ENCODE measurements around the gene ATF4.

The ATF4 gene

DNA sequence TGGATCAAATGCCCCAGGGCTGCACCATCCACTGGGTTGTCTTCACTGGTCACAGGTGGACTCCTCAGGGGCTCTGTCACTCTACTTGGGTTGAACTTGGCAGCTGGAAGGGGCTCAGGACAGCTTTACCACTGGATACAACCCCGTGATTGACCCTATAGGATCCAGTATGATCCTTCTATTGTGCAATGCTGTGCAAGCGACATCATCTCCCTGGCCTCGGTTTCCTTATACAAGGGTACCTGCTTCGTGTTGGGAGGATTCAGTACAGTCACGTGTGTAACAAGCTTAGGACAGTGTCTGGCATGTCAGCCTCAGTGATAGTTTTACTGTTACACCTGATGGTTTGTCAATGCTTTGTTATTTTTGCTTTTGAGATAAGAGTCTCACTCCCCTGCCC, 38.8 kb upstream of the ATF4 start:
- no peaks in the 10 kb centered on the region for H3K9me3 ChIP-seq (ENCODE audit: control insufficient read depth, insufficient read depth, low read length)
- no peaks in the 10 kb centered on the region; the same call in 1 of the 2 replicates for H3K36me3 ChIP-seq (ENCODE audit: insufficient read depth, low read length)
- no peaks in the 10 kb centered on the region for H3K4me1 ChIP-seq (ENCODE audit: insufficient read depth, low read length)
- no peak overlapping the region for H3K9ac ChIP-seq (ENCODE audit: low read depth, low read length)

DNA sequence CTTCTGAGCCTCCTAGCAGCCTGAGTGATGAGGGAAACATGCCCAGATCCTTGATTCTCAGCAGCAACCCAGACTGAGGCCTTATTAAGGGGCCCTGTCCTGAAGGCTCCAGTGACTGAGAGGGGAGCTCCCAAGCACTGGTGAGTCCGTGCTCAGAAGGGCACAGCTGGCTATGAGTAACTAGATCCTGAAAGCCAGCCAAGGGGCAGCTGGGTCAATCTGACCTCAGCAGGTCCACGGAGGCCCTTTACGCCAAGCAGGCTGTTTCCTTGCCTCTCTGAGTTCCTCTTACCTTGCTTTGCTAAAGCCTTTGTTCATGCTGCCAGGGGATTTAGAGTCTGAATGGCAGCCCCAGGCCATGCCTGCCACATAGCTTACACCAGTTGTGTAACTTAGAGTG, 37.6 kb upstream of the ATF4 start:
- H3K9me3 ChIP-seq (ENCODE audit: control insufficient read depth, insufficient read depth, low read length) = no peaks in the 10 kb centered on the region
- H3K36me3 ChIP-seq (ENCODE audit: insufficient read depth, low read length) = no peaks in the 10 kb centered on the region; the same call in 1 of the 2 replicates
- H3K4me1 ChIP-seq (ENCODE audit: insufficient read depth, low read length) = no peaks in the 10 kb centered on the region
- H3K9ac ChIP-seq (ENCODE audit: low read depth, low read length) = no peak overlapping the region

GRCh38 chr22:39486951-39487825, 33.2 kb upstream of the ATF4 start:
- Histone ChIP-seq H3K9ac (ENCODE audit: low read depth, low read length) (no peak overlapping the region), H3K4me1 (ENCODE audit: insufficient read depth, low read length) (no peaks in the 10 kb centered on the region; the same call in 1 of the 2 replicates), H3K9me3 (ENCODE audit: control insufficient read depth, insufficient read depth, low read length) (no peaks in the 10 kb centered on the region), H3K36me3 (ENCODE audit: insufficient read depth, low read length) (no peaks in the 10 kb centered on the region)

- no peaks in the 10 kb centered on the region; the same call in 1 of the 2 replicates for H3K4me1 ChIP-seq (ENCODE audit: insufficient read depth, low read length)
- no peaks in the 10 kb centered on the region for H3K9me3 ChIP-seq (ENCODE audit: control insufficient read depth, insufficient read depth, low read length)
- H3K9ac ChIP-seq (ENCODE audit: low read depth, low read length) = no peak overlapping the region
- no peaks in the 10 kb centered on the region for H3K36me3 ChIP-seq (ENCODE audit: insufficient read depth, low read length)
These were observed 32.4 kb upstream of the ATF4 start for GRCh38 chr22:39487826-39488520.

DNA sequence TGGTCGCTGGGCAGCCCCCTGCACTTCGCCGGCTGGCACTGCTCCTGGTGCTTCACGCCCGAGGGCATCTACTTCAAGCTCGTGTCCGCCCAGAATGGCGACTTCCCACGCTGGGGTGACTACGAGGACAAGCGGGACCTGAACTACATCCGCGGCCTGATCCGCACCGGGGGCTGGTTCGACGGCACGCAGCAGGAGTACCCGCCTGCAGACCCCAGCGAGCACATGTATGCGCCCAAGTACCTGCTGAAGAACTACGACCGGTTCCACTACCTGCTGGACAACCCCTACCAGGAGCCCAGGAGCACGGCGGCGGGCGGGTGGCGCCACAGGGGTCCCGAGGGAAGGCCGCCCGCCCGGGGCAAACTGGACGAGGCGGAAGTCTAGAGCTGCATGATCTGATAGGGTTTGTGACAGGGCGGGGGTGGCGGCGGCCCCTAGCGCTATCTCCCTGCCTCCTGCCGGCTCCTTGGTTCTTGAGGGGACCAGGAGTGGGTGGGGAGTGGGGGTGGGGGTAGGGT, 31.7 kb upstream of the ATF4 start:
- Histone ChIP-seq H3K36me3 (ENCODE audit: insufficient read depth, low read length) (no peaks in the 10 kb centered on the region), H3K4me1 (ENCODE audit: insufficient read depth, low read length) (no peaks in the 10 kb centered on the region; the same call in 1 of the 2 replicates), H3K9ac (ENCODE audit: low read depth, low read length) (no peak overlapping the region), H3K9me3 (ENCODE audit: control insufficient read depth, insufficient read depth, low read length) (no peaks in the 10 kb centered on the region)

DNA sequence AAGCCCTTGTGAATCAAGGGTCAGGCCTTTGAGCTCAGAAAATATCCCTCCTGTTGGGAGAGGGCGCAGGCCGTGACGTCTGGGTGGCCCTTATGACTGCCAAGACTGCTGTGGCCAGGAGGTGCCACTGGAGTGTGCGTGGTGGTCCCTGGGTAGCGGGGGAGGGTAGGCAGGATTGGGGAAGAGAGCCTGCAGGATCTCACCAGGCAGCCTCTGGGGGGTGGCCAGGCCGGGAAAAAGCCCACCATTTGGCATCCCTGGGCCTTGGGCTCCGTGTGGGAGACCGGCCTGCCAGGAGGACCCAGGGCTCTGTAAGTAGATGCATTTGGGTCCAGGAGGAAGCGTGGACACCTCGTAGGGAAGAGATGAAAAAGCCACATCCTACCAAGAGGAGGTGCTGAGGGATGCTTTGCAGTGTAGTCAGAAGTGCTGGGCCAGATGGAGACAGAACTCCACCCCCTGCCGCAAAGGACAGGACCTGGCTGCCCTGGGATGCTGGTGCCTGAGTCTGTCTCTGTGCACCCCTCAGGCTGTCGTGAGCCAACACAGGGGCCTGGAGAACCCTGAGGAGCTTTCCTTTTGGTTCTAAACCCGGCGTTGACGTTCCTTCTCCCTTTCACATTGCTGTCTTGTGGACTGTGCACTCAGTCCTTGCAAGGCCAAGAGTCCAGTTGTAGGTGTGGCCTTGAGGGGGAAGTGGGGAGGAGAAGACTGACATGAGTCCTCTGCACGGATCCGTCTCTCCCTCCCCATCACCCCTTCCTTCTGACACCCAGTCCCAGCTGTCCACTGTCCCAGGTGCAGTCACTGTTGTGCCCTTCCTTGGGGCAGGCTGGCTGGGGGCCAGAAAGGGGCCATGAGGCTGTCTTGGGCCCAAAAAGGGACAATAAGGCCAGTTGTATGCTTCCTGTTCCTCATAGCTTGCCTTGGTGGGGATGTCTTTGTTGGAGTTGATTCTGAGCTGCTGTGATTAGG, 31.0 kb upstream of the ATF4 start:
- no peaks in the 10 kb centered on the region; the same call in 1 of the 2 replicates for H3K4me1 ChIP-seq (ENCODE audit: insufficient read depth, low read length)
- no peaks in the 10 kb centered on the region for H3K9me3 ChIP-seq (ENCODE audit: control insufficient read depth, insufficient read depth, low read length)
- H3K36me3 ChIP-seq (ENCODE audit: insufficient read depth, low read length) = no peaks in the 10 kb centered on the region
- H3K9ac ChIP-seq (ENCODE audit: low read depth, low read length) = no peak overlapping the region

DNA sequence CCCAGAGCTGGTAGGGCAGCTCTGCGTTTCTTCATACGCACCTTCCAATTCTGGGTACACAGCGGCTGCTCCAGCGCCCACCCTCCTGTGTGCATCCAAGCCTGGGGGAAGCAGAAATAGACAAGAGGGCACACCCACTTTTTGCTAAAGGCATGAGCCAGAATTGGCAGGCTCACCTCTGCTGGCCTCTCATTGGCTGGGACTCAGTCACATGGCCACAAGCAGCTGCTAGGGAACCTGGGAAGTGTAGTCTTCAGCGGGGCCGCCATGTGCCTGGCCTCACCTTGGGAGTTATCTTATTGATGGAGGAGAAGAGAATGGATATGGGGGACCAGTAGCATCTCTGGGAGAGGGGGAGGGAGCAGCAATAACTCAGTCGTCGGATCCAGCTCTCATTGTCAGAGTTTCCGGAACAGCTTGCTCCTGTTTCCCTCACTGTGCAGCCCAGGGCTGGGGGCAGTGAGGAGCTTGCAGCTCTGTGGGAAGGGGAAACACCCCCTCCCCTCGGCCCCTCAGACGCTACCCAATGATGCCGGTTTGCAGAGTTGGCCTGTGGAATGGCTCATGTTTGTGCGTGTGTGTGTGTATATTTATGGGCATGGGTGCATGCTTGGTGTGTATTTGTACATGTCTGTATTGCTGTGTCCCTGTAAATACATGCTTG, 30.1 kb upstream of the ATF4 start:
- no peak overlapping the region for H3K9ac ChIP-seq (ENCODE audit: low read depth, low read length)
- no peaks in the 10 kb centered on the region; the same call in 1 of the 2 replicates for H3K4me1 ChIP-seq (ENCODE audit: insufficient read depth, low read length)
- H3K36me3 ChIP-seq (ENCODE audit: insufficient read depth, low read length) = no peaks in the 10 kb centered on the region
- H3K9me3 ChIP-seq (ENCODE audit: control insufficient read depth, insufficient read depth, low read length) = no peaks in the 10 kb centered on the region

DNA sequence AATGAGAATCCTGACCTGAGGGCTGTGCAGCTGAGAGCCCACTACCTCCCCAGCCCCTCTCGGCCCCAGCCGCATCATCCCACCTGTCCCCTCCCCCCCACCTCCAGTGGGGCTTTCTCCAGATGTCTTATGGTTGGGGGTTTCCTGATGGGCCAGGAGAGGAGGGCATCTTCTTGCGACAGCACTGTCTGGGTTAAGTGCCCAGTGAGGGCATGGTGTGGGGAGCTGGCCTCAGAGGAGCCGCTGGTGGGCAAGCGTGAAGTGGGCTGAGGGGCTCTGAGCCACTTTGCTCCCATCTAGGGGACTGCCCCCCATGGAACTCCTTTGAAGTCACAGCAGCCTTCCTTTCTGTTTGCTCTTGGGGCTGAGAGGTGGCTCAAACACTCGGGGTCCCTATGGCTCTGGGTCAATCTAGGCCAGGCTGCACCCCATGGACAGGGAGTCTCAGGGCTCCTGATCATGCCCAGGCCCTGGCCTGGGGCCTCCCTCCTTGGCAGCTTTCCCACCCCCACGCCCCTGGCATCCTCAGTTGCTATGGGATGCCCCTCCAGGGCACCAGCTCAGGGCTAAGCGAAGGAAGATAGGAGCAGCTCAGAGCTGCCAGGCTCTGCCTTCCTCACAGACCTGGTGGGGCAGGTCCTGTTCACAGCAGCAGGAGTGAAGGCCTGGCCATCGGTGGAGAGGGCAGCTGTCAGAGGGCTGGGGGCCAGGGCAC, 29.2 kb upstream of the ATF4 start:
- no peaks in the 10 kb centered on the region for H3K36me3 ChIP-seq (ENCODE audit: insufficient read depth, low read length)
- no peak overlapping the region for H3K9ac ChIP-seq (ENCODE audit: low read depth, low read length)
- H3K9me3 ChIP-seq (ENCODE audit: control insufficient read depth, insufficient read depth, low read length) = no peaks in the 10 kb centered on the region
- no peaks in the 10 kb centered on the region; the same call in 1 of the 2 replicates for H3K4me1 ChIP-seq (ENCODE audit: insufficient read depth, low read length)

DNA sequence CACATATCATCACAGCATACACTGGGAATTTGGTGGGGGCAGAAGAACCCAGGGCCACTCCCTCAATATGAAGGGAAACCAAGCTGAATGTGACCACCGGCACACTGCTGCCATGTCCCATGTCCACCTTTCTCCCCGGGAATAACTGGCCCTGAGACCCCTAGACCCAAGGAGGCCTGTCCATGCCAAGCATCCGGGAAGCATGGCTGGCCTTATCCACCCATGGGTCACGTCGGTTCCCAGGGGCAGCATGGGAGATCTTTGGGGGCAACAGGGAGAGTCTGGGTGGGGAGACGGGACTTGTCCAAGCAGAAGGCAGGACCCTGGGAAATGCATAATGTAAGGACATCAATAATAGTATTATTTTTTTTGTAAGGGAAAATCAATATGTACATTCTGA, 28.7 kb upstream of the ATF4 start:
- Histone ChIP-seq H3K9me3 (ENCODE audit: control insufficient read depth, insufficient read depth, low read length) (no peaks in the 10 kb centered on the region), H3K36me3 (ENCODE audit: insufficient read depth, low read length) (no peaks in the 10 kb centered on the region), H3K9ac (ENCODE audit: low read depth, low read length) (no peak overlapping the region), H3K4me1 (ENCODE audit: insufficient read depth, low read length) (no peaks in the 10 kb centered on the region; the same call in 1 of the 2 replicates)

- H3K9ac ChIP-seq (ENCODE audit: low read depth, low read length) = no peak overlapping the region
- H3K4me1 ChIP-seq (ENCODE audit: insufficient read depth, low read length) = no peaks in the 10 kb centered on the region; the same call in 1 of the 2 replicates
- no peaks in the 10 kb centered on the region for H3K36me3 ChIP-seq (ENCODE audit: insufficient read depth, low read length)
- H3K9me3 ChIP-seq (ENCODE audit: control insufficient read depth, insufficient read depth, low read length) = no peaks in the 10 kb centered on the region
These were observed 28.2 kb upstream of the ATF4 start for GRCh38 chr22:39492186-39492585.

DNA sequence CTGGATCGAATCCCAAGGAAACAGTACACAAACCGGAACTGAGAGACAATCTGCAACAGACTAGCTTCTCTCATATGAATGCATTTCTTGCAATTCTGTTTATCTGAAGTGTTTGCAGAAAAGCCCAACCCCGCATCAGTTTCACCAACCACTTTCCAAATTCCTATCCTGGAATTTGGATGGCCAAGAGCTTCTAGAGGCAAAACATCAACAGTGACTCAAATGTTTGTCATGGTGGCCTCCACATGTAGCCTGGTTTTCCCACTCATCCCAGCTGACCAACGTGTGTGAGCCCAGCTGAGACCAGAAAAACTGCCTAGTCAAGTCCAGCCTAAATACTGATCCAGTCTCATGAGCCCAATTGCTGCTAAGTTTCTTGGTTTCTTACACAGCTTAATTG, 26.6 kb upstream of the ATF4 start:
- Histone ChIP-seq H3K9ac (ENCODE audit: low read depth, low read length) (no peak overlapping the region), H3K9me3 (ENCODE audit: control insufficient read depth, insufficient read depth, low read length) (no peaks in the 10 kb centered on the region), H3K4me1 (ENCODE audit: insufficient read depth, low read length) (no peaks in the 10 kb centered on the region; the same call in 1 of the 2 replicates), H3K36me3 (ENCODE audit: insufficient read depth, low read length) (no peaks in the 10 kb centered on the region)

GRCh38 chr22:39494471-39495120, 25.8 kb upstream of the ATF4 start:
- H3K9me3 ChIP-seq (ENCODE audit: control insufficient read depth, insufficient read depth, low read length) = no peaks in the 10 kb centered on the region
- no peaks in the 10 kb centered on the region for H3K36me3 ChIP-seq (ENCODE audit: insufficient read depth, low read length)
- H3K4me1 ChIP-seq (ENCODE audit: insufficient read depth, low read length) = no peaks in the 10 kb centered on the region; the same call in 1 of the 2 replicates
- no peak overlapping the region for H3K9ac ChIP-seq (ENCODE audit: low read depth, low read length)

Measured in ES-I3 (cell line).